ENCODE results near the gene FN1.
"Not testable (repeated sequence)": the region's sequence is repeated elsewhere in the genome, so short reads cannot be mapped to it uniquely, and the experiment has no call there.

FN1 gene

DNA sequence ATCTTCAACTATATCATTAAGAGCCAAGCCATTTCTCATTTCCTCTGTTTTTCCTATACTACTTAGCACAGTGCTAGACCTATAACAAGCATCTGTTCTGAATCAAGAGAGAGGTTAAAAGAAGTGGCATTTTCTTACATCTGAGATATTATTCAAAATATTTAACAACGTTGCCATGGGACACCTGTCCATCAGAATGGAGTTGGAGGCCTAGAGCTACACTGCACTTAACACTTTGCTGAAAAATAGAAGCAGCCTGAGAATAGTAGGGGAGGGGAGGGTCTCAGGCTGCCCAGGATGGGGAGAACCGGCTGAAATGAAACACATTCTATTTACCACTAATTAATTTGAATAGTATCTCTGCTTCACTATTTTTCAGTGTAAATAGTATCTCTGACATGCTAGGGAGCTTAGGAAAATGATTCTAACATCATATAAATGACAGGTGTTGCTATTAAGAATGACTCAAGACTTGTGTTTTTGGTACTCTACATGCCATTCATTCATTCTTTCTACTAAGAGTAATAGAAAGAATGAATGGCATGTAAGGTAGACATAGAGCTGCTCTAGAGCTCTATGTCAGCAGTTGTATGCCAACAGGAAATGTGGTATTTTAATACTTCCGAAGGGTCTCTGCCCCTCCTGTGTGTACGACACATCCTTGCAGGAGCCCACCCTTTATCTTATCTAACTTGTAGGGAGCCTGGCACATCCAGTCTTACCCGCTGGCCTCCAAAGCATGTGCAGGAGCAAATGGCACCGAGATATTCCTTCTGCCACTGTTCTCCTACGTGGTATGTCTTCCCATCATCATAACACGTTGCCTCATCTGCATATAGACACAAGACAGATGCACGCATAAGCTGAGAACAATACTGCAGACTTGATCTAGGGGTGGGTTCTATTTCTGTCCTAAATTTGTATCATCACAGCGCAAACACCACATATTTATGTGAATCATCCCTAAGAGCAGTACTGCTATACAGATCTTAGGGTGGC, 71.4 kb downstream of the FN1 start:
- no peak for DNase-seq (ENCODE audit: low read depth)

DNA sequence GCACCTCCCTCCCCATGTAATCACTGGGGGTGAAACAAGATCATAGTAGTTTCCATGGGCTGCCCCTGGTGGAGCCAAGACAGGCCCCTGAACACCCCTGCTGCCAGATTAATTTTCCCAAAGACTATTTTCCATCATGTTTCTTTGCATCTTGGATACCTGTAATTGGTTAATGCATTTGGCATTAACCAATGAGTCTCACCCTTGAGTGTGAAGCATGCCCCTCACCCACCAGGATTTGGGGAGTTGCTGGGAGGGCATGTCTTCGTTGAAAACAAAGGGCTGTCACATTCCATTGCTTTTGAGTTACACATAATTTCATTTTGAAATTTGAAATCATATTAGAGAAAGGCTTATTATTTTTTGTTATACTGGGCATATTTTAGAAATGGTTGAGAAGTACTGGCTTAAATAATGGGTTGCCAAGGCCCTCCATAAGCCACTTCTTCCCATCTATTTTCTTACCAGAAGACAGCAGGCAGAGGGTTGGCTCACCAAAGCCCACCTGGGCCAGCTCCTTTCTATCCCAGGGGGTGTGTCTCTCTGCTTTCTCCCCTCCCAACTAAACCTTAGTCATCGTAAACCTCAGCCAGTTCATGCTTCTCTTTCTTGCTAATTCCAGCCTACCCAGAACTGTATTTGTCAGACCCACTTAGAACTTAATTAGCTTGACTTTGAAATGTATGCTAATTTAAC, 72.3 kb downstream of the FN1 start:
- no peak for DNase-seq (ENCODE audit: low read depth)

DNA sequence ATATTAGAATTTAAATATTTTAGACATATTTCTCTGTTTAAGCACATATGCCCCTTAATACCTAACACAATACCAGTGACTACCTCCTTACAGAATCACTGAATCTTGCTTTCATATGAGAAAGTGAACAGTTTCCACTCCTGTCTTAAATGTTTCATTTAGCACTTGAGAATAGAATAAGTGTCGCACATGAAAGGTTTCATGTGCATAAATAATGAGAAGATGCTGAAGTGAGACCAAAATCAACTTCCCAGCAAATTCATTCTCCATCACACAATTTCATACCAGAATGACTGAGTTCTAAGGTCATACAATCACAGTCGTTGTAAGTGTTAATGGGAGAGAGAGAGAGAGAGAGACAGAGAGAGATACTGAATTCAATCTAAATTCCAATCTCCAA, 72.8 kb downstream of the FN1 start:
- no peak for DNase-seq (ENCODE audit: low read depth)

DNA sequence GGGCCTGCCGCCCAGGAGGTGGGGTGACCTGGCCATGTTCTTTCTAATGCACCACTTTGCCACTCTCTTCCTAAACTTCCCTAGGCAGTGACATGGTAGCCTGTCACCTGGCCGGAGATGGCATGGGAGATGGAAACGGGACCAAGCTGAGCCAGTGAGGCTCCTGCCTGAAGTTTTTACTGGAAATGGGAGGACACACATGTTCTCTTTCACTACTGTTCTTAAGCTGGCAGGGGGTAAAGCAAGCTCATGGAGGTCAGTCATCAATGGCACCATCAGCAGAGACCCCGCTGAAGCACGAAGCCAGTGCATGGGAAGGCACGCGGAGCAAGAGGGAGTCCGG, 73.3 kb downstream of the FN1 start:
- no peak for DNase-seq (ENCODE audit: low read depth)

DNA sequence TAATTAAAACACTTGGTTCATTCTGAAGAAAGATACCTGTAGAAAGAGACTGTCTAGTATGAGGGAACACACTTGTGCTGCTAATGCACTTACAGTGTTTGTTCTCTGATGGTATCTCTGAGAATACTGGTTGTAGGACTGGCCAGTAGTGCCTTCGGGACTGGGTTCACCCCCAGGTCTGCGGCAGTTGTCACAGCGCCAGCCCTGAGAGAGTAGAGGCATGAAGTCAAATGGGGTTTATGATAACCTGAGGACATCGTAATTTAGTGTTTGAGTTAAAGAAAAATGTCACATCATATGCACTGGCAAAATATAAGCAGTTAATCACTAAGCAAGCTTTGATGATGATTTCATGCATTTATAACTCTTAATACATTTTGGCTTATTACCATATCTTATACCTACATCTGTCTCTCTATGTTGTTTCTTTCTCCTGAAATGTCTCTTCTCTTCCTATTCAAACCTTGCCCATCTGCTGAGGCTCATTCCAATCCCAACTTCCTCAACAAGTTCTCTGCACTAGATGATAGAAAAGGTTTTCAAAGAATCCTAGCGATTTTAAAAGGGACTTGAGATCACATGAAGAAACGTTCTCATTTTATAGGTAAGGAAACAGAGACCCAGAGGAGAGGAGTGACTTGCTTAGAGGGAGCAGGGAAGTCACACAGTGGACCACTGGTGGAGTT, 73.8 kb downstream of the FN1 start:
- no peak for DNase-seq (ENCODE audit: low read depth)

DNA sequence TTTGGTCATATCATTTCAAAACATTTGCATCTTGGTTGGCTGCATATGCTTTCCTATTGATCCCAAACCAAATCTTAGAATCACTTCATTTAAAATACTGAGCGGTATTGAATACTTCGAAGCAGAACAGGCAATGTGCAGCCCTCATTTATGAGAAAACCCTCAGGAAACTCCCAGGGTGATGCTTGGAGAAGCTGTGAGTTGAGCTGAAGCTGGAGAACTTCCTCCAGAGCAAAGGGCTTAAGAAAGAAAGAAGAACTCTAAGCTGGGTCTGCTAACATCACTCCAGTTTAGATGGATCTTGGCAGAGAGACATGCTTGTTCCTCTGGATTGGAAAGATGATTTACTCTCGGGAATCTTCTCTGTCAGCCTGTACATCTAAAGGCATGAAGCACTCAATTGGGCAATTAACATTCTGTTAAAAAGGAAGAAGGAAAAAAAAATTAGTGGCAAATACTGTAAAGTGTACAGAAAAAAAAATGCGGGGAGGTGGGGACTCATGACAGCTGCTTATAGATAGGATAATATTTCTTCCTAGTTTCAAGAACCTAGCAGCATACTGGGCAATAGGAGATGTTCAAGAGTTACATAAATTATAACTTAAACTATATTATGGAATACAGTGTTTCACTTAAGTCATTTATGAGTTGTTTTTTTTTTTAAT, 74.5 kb downstream of the FN1 start:
- DNase-seq (ENCODE audit: low read depth), result no peak

DNA sequence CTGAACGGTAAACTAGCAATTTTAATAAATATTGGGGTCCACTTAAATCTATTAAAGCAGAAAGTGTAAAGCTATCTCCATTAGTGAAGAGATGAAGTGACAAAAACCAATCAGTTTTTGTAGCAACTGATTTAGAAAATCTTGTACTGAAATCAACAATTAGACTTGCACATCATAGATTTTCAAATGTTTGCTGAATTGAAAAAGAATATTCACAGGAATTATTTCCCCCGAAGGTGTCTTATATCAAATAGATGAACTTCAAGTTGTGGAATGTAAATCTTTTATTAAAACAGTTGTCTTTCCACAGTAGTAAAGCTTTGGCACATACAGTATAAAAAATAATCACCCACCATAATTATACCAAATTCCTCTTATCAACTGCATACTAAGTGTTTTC, 75.3 kb downstream of the FN1 start:
- no peak for DNase-seq (ENCODE audit: low read depth)

DNA sequence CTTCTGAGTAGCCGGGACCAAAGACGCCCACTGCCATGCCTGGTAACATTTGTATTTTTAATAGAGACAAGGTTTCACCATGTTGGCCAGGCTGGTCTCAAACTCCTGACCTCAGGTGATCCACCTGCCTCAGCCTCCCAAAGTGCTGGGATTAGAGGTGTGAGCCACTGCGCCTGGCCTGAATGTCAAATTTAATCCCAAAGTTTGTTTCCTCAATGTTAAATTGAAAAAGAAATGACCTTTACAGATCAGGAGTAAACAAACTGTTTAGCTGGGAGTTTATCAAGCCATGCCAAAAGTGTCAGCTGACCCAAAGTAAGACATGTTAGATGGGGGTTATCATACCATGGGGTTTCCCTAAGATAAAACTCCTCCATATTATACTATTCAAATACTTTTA, 75.8 kb downstream of the FN1 start:
- DNase-seq (ENCODE audit: low read depth), result not testable (repeated sequence)

DNA sequence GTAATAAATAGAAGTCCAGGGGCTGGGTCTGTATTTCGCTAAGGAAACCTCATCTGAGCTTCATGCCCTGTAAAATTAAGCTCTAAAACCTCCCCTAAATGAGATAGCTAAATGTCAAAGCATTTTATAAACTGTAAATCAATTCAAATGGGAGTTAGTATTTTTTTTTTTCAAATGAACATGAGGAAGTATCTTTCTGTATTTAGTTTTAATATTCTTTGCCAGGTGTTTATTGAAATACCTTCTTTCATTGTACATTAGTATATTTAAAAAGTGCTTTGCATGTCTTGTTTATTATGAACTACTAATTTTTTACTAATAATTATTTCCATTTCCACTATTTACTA, 76.3 kb downstream of the FN1 start:
- no peak for DNase-seq (ENCODE audit: low read depth)

DNA sequence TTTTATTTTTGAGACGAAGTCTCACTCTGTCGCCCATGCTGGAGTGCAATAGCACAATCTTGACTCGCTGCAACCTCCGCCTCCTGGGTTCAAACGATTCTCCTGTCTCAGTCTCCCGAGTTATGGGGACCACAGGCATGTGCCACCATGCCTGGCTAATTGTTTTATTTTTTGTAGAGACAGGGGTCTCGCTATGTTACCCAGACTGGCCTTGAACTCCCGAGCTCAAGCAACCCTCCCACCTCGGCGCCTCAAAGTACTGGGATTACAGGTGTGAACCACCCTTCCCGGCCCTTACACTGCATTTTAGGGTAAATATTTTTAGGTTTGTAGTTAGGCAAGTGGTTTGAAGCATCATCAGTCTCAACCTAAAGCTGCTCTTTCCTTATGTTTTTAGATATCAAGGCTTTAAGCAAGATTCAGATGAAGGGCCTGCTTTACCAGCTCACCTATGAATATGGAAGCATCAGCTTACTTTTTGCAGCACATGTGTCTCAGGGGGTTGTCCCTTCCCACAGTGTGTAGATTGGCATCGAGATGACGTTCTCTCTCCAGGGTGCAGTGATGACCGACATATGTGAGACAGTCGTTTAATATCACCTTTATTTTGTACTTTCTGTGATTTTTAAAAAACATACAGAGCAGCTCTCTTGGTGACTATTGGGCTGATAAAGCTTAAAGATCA, 76.8 kb downstream of the FN1 start:
- no peak for DNase-seq (ENCODE audit: low read depth)

DNA sequence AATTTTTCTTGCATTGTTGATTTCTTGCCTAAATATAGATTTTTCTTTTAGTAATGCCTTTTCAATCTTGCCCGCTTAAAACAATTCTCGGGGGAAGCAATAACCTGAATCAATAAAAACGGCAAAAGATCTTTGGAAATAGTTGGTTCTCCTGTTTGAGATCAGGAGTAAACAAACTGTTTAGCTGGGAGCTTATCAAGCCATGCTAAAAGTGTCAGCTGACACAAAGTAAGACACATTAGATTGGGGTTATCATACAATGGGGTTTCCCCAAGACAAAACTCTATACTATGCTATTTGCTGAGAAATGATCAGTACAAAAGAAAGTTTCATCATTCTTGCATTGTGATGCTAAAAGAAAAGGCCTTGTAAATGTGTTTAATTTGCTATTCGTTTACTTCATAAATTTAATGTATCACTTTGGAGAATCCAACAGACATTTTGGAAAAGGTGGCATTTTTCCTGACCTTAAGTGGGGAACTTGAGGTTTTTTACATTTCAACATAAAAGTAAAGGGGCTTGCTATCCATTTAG, 77.5 kb downstream of the FN1 start:
- DNase-seq (ENCODE audit: low read depth), result no peak

DNA sequence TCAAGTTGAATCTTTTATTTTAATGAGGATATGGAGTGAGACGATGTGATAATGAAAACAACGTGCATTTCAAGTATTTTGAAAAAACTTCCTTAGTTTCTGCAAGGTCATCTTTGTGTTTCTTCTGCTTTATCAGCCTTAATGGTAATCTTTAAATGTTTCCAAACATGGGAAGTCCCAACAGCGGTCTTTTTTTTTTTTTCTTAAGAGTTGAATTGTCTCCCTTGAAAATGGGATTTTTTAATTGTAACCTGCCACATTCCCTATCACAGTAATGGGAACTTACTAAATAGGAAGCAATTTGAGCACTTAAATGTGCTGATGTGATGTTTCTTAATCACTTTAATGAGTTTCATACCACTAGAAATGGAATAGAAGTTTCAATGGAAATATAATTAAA, 78.2 kb downstream of the FN1 start:
- DNase-seq (ENCODE audit: low read depth), result no peak

DNA sequence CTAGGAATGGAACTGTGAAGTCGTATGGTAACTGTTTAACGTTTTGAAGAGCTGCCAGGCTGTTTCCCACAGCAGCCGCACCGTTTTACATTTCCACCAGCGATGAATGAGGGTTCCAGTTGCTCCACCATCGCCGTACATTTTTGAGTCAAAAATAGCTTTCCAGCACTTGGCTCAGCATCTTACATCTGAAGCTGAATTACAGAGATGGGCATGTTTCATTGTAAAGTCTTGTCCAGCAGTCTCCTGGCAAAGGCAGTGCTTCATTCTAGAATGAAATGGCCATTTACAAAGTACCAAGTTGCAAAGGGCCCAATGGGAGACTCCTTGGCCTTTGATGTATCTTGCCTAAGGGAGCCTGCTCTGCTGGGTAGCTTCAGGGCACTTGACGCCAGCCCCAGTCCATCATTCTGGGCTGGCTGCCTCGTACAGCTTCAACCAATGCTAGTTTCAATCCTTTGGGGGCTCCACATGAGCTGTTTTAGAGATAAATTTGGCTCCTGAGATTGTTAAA, 78.9 kb downstream of the FN1 start:
- no peak for DNase-seq (ENCODE audit: low read depth)

DNA sequence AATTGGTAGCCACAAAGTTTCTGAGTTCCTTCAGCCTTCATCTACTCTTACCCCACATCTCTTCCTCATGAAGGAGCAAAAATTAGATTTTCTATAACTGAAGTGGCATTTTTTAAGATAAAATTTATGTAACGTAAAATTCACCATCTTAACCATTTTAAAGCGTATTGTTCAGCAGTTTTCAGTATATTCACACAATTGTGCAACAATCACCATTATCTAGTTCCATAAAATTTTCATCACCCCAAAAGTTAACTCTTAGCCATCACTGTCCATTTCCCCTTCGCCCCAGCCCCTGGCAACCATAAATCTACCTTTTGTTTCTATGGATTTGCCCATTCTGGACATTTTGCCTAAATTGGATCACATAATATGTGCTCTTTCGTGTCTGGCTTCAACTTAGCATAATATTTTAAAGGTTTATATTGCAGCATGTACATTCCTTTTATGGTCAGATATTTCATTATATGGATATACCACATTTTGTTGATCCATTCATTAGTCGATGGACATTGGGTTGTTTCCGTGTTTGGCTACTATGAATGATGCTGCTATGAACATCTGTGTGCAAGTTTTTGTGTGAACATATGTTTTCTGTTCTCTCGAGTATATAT, 79.4 kb downstream of the FN1 start:
- DNase-seq (ENCODE audit: low read depth), result no peak

DNA sequence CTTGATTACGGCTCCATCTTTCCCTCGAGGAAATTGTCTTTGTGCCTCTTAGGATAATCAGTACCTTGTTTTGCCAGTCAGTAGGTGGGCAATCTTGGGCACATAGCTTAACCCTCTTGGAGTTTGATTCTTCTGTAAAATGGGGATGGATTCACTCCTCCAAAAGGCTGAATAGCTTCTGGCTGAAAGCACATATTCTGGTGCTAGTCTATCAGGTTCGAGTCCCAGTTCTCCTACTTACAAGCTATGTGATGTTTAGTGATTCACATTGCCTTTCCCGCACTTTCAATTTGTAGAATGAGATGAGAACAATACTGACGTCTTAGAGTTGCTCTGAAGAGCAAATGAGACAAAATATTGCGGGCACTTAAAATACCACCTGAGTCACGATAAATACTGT, 80.1 kb downstream of the FN1 start:
- no peak for DNase-seq (ENCODE audit: low read depth)

DNA sequence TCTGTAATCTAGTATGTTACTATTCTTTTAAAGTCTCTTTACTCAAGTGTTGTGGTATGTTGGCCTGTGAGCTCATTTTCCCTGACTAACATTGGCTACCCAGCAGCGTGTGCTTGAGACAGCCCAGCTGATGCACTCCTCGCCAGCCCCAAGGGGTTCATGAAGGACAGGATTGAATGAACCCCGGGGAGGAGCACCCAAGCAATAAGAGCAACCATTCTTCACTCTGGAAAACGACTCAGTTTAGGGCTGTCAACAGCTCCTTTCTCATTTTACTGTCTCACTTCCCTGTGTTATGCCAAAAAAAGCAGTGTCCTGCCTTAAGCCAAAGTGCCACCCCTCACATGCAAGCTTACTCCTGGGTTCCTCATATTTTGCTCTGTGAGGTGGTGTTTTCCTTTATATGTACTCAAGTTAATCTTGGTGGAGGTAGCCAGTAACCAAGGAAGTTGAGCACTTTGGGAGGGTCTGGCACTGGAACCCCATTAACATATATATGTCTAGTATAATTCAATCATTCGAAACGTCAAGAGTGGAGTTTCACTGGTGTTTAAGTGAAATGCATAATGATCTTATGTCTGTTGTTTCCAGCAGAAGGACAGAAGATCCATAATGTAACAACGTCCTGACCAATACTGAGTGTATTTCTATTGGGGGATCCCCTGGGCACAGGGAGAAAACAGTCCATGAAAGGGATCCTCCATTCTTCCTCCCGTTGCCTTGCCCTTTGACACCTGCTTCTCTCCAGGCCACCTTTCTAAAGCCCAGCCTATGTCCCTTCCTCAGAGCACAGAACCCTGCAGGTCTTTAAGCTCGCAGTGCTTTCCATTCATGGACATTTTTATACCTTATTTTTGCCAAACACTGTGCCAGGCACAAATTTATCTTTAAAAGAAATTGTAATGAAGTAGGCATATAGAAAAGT, 80.8 kb downstream of the FN1 start:
- DNase-seq (ENCODE audit: low read depth), result no peak

DNA sequence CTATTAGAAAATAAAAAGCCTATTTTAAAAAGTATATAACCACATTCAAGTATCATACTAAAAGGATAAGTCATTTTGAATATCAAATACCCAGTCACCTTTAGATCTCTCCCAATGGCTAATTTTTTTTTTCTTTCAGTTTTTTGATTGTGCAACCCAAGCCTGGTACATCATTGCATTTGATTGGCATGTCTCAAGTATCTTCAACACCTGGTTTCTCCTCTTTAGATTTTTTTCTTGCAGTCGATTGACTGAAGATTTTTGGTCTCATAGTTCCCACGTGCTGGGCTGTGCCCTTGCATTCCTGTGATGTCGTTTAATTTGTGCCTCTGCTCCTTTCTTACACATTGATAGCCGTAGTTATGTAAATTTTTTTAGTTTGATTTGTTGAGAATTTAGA, 83.3 kb downstream of the FN1 start:
- no peak for DNase-seq (ENCODE audit: low read depth)

DNA sequence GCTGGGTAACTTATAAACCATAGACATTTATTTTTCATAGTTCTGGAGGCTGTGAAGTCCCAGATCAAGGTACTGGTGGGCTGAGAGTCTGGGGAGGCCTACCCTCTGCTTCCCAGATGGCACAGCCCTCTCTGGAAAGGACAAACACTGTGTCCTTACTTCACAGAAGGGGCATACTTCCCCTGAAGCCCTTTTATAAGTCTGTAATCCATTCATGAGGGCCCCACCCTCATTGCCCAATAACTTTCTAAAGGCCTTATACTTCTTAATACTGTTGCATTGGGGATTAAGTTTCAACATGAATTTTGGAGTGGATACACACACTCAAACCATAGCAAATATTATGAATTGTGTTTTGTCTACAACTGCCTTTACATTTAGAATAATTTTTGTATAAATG, 88.0 kb downstream of the FN1 start:
- DNase-seq (ENCODE audit: low read depth), result no peak

DNA sequence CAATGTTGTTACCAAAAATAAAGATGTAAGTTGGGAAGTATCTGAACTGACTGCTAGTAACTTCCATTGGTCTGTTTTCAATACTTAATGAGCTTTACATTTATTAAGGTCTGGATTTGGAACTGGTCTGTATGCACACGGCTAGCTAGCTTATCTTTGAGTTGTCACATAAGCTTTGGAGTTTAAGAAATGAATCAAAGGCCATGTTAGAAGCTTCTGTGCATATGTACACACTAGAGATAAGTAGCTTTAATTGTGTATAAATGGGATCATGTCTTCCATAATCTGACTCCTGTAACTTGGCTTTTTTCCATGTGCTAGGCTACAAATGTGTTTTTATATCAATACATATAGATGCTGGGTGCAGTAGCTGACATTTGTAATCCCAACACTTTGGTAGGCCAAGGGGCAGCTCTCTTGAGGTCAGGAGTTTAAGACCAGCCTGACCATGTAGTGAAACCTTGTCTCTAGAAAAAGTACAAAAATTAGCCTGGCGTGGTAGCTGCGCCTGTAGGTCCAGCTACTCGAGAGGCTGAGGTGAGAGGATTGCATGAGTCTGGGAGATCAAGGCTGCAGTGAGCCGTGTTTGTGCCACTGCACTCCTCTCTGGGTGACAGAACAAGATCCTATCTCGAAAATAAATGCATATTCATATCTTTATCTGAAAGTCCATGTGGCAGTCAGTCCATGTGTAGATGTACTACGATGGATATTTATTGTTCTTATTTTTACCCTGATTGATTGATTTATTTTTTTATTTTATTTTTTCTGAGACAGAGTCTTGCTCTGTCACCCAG, 96.8 kb downstream of the FN1 start:
- no peak for DNase-seq (ENCODE audit: low read depth)
